H1 (cell line): Measurements from ENCODE around the gene QSER1. TPM values are rescaled to one million over a fixed set of nuclear protein-coding genes. Genes with fewer than 3 reads are reported as not detected.

Experiments
- CTCF ChIA-PET: fragments of 300-600 bp; sonication (Branson Sonifier 250); formaldehyde crosslinking; loops from one replicate; lab custom pipeline; 2021; ENCODE audit not compliant: partially characterized antibody; lab: Charles Lee
- POLR2A ChIA-PET: fragments of 300-600 bp; sonication (Branson Sonifier 250); formaldehyde crosslinking; loops from one replicate; lab custom pipeline; 2021; ENCODE audit warnings: inconsistent platforms; ENCODE audit not compliant: partially characterized antibody; lab: Charles Lee
- DNase-seq, 2 experiments: peaks; one replicate each; pipeline versions ENCODE4 v3.0.0 to v3.0.0-alpha.2; 2010 to 2022; ENCODE audit warnings: low spot score in 2 of 2, low read depth in 1 of 2, mixed read lengths in 1 of 2
- FAIRE-seq: peaks from 2 replicates; lab custom pipeline; 2011; peaks lifted over from hg19 to GRCh38; lab: Jason Lieb, UNC
- H2AFZ ChIP-seq: 2 replicates; pipeline ENCODE4 v1.8.1; 2012; ENCODE audit warnings: low read length, inconsistent platforms
- H2AK5ac ChIP-seq: 2 replicates; pipeline ENCODE4 v1.6.1; 2013; ENCODE audit warnings: low read depth, low read length
- H2BK120ac ChIP-seq: replicated peaks from 2 replicates; pipeline ENCODE3; 2013; ENCODE audit warnings: low read depth, low read length, inconsistent platforms
- H2BK12ac ChIP-seq: 2 replicates; pipeline ENCODE4 v1.6.1; 2013; ENCODE audit warnings: low read depth, low read length
- H2BK15ac ChIP-seq: 2 replicates; pipeline ENCODE4 v1.6.1; 2013; ENCODE audit warnings: low read length
- H2BK20ac ChIP-seq: 2 replicates; pipeline ENCODE4 v1.6.1; 2013; ENCODE audit warnings: low read length
- H2BK5ac ChIP-seq: 2 replicates; pipeline ENCODE4 v1.6.1; 2013; ENCODE audit warnings: low read depth, low read length
- H3K14ac ChIP-seq: 2 replicates; pipeline ENCODE4 v1.6.1; 2013; ENCODE audit warnings: inconsistent platforms; ENCODE audit not compliant: insufficient read length
- H3K18ac ChIP-seq: 2 replicates; pipeline ENCODE4 v1.6.1; 2013; ENCODE audit warnings: low read length; ENCODE audit errors: extremely low read depth
- H3K23ac ChIP-seq: 2 replicates; pipeline ENCODE4 v1.6.1; 2013; ENCODE audit warnings: inconsistent platforms; ENCODE audit not compliant: insufficient read length
- H3K23me2 ChIP-seq: 2 replicates; pipeline ENCODE4 v1.6.1; 2013; ENCODE audit warnings: low read depth, low read length
- H3K27ac ChIP-seq: 2 replicates; pipeline ENCODE4 v1.6.1; 2011; ENCODE audit warnings: low read depth, low read length, inconsistent platforms
- H3K27me3 ChIP-seq, 4 experiments: replicated peaks in 1 of 4; 1 replicate in 1 of 4; 2 replicates in 3 of 4; pipeline versions ENCODE4 v1.6.1 to v1.8.1; 2011 to 2013; ENCODE audit warnings: low read length in 3 of 4, mild to moderate bottlenecking in 3 of 4, inconsistent platforms in 2 of 4, mixed read lengths in 2 of 4, moderate library complexity in 1 of 4; ENCODE audit not compliant: control insufficient read depth in 3 of 4, insufficient read depth in 3 of 4; ENCODE audit errors: extremely low read depth in 1 of 4
- H3K36me3 ChIP-seq, 4 experiments: 2 replicates each; pipeline versions ENCODE4 v1.6.1 to v1.8.1; 2011 to 2013; ENCODE audit warnings: mild to moderate bottlenecking in 4 of 4, low read length in 3 of 4, moderate library complexity in 2 of 4, control low read depth in 1 of 4, inconsistent platforms in 1 of 4; ENCODE audit not compliant: insufficient read depth in 4 of 4, control insufficient read depth in 2 of 4
- H3K4ac ChIP-seq: replicated peaks from 2 replicates; pipeline ENCODE3; 2013; ENCODE audit warnings: low read length, low read depth, mixed read lengths, inconsistent platforms; ENCODE audit not compliant: insufficient read length
- H3K4me1 ChIP-seq, 4 experiments: replicated peaks in 1 of 4; 1 replicate in 1 of 4; 2 replicates in 3 of 4; pipeline versions ENCODE4 v1.6.1 to v1.8.1; 2011 to 2013; ENCODE audit warnings: low read length in 3 of 4, inconsistent platforms in 2 of 4, mixed read lengths in 1 of 4; ENCODE audit not compliant: insufficient read depth in 4 of 4, control insufficient read depth in 3 of 4
- H3K4me2 ChIP-seq, 2 experiments: 2 replicates each; pipeline versions ENCODE4 v1.6.1 to v1.8.1; 2011 to 2013; ENCODE audit warnings: low read depth in 2 of 2, low read length in 2 of 2, control low read depth in 1 of 2, inconsistent platforms in 1 of 2, mild to moderate bottlenecking in 1 of 2; ENCODE audit not compliant: insufficient read depth in 1 of 2
- H3K4me3 ChIP-seq, 4 experiments: fragments of 200-600, 300-600 bp in 1 of 4; sonication (generic), shearing (Covaris generic), sonication (Bioruptor Twin) in 1 of 4; 2 replicates each; pipeline versions ENCODE4 v1.5.1 to v1.8.1; 2011 to 2016; ENCODE audit warnings: low read length in 4 of 4, low read depth in 3 of 4, control low read depth in 2 of 4, inconsistent platforms in 2 of 4, mild to moderate bottlenecking in 2 of 4, mixed read lengths in 1 of 4, moderate library complexity in 1 of 4; ENCODE audit not compliant: insufficient read depth in 2 of 4; ENCODE audit errors: extremely low read depth in 1 of 4
- H3K56ac ChIP-seq: replicated peaks from 2 replicates; pipeline ENCODE3; 2013; ENCODE audit warnings: low read depth, mild to moderate bottlenecking, mixed read lengths, low read length, inconsistent platforms; ENCODE audit not compliant: insufficient read length
- H3K79me1 ChIP-seq: 2 replicates; pipeline ENCODE4 v1.6.1; 2013; ENCODE audit warnings: low read depth, low read length, control low read depth
- H3K79me2 ChIP-seq, 2 experiments: 2 replicates each; pipeline versions ENCODE4 v1.6.1 to v1.8.1; 2012 to 2013; ENCODE audit warnings: low read length in 2 of 2, mild to moderate bottlenecking in 2 of 2, inconsistent platforms in 1 of 2; ENCODE audit not compliant: insufficient read depth in 2 of 2, control insufficient read depth in 1 of 2
- H3K9ac ChIP-seq, 4 experiments: replicated peaks in 1 of 4; 1 replicate in 1 of 4; 2 replicates in 3 of 4; pipeline versions ENCODE4 v1.6.1 to v1.8.1; 2011 to 2013; ENCODE audit warnings: low read depth in 3 of 4, low read length in 3 of 4, control low read depth in 2 of 4, mild to moderate bottlenecking in 2 of 4, moderate library complexity in 2 of 4, inconsistent platforms in 1 of 4; ENCODE audit errors: extremely low read depth in 1 of 4
- H3K9me3 ChIP-seq, 2 experiments: 2 replicates each; pipeline versions ENCODE4 v1.6.1 to v1.8.1; 2012 to 2013; ENCODE audit warnings: mild to moderate bottlenecking in 2 of 2, moderate library complexity in 2 of 2, control low read depth in 1 of 2, inconsistent platforms in 1 of 2, low read depth in 1 of 2, low read length in 1 of 2, mixed read lengths in 1 of 2; ENCODE audit not compliant: insufficient read depth in 2 of 2
- H4K20me1 ChIP-seq, 2 experiments: replicated peaks in 1 of 2; 2 replicates each; pipeline versions ENCODE3 to v1.8.1; 2011 to 2013; ENCODE audit warnings: inconsistent platforms in 2 of 2, low read length in 2 of 2, mild to moderate bottlenecking in 1 of 2; ENCODE audit not compliant: insufficient read depth in 2 of 2, control insufficient read depth in 1 of 2
- H4K5ac ChIP-seq: 2 replicates; pipeline ENCODE4 v1.6.1; 2013; ENCODE audit warnings: low read length, low read depth, mixed read lengths, inconsistent platforms; ENCODE audit not compliant: insufficient read length
- H4K8ac ChIP-seq: 2 replicates; pipeline ENCODE4 v1.8.0; 2013; ENCODE audit warnings: mild to moderate bottlenecking, moderate library complexity, low read length, inconsistent platforms; ENCODE audit not compliant: insufficient read depth; ENCODE audit errors: extremely low read depth
- H4K91ac ChIP-seq: replicated peaks from 2 replicates; pipeline ENCODE3; 2013; ENCODE audit warnings: low read length, mixed read lengths, inconsistent platforms; ENCODE audit not compliant: insufficient read length
- FOSL1 ChIP-seq: IDR thresholded peaks from 2 replicates; pipeline ENCODE4 v1.6.1; 2011; ENCODE audit warnings: mild to moderate bottlenecking, low read depth, low read length, moderate library complexity; ENCODE audit not compliant: insufficient read depth
- JUN ChIP-seq: IDR thresholded peaks from 2 replicates; pipeline ENCODE4 v1.6.1; 2011; ENCODE audit warnings: low read depth, mild to moderate bottlenecking, improper control_type of control experiment, low read length
- SRF ChIP-seq: IDR thresholded peaks from 2 replicates; pipeline ENCODE4 v1.6.1; 2011; ENCODE audit warnings: mild to moderate bottlenecking, low read depth, low read length, moderate library complexity
- TEAD4 ChIP-seq: IDR thresholded peaks from 2 replicates; pipeline ENCODE4 v1.6.1; 2012; ENCODE audit warnings: low read depth, low read length, inconsistent platforms, mixed read lengths
- WGBS, 2 experiments: shearing (Covaris generic) in 1 of 2; methylation state at CpG; one replicate each; pipeline versions ENCODE4 v1.1.6 to v1.1.7; 2013 to 2015; ENCODE audit warnings: low lambda C conversion rate in 2 of 2, mixed read lengths in 2 of 2, inconsistent platforms in 1 of 2, low coverage in 1 of 2, missing lambda C conversion rate in 1 of 2; ENCODE audit not compliant: insufficient replicate concordance in 2 of 2, insufficient coverage in 1 of 2, insufficient read length in 1 of 2; ENCODE audit errors: extremely low coverage in 1 of 2, missing lambda C conversion rate in 1 of 2; 5-methylcytosine and 5-hydroxymethylcytosine counted together
- polyA plus RNA-seq, 7 experiments: library from polyadenylated mRNA; depleted of rRNA in 3 of 7; stranded (reverse) in 5 of 7; unstranded in 2 of 7; fragments of >200 nt in 5 of 7; fragments of 200-250 nt in 2 of 7; gene quantifications; 1 replicate in 5 of 7; 2 replicates in 1 of 7; 4 replicates in 1 of 7; pipeline versions ENCODE4 v1.2.1 to v1.2.3, GENCODE V29; 2011 to 2013; ENCODE audit warnings: missing spikeins in 2 of 7, mixed read lengths in 2 of 7
- total RNA-seq: library from RNA; stranded (reverse); fragmentation: NEBNext Ultra II Directional; extraction: Animal tissue kit (Norgen Biotek cat#: 25700); gene quantifications from 2 replicates; pipeline ENCODE4 v1.2.1, GENCODE V29; 2021

Gene QSER1
- total and polyA plus RNA-seq, 2 of the 8 experiments (the other 6 are each of a cell fraction or from before 2014, with no cell fraction given), result 29.3 to 117 TPM

- 0 out of 8 replicates have a peak, but pooled peaks cover 0 to 4% (median 0%) of the 10 kb centered on the region in 4 experiments for H3K36me3 ChIP-seq
- no peak overlapping the region for H3K4ac ChIP-seq
- H3K56ac ChIP-seq, result no peak overlapping the region
- no peak overlapping the region for H2BK12ac ChIP-seq
- no peak for DNase-seq
- no peak for FAIRE-seq
- H3K79me1 ChIP-seq, result 0 out of 2 replicates have a peak, but pooled peaks cover 5% of the 10 kb centered on the region
- no peak overlapping the region for H3K4me3 ChIP-seq
- H2BK20ac ChIP-seq, result no peak overlapping the region
- no peaks in the 10 kb centered on the region for H3K27me3 ChIP-seq
- no peak overlapping the region for H4K5ac ChIP-seq
- no peak overlapping the region for H4K91ac ChIP-seq
- no peak overlapping the region for H3K18ac ChIP-seq
- no peak overlapping the region for H3K14ac ChIP-seq
- peaks cover 10 to 19% of the 10 kb centered on the region in 2 experiments for H4K20me1 ChIP-seq
- no peak overlapping the region for H2BK120ac ChIP-seq
- no peak overlapping the region for H3K23ac ChIP-seq
- no peak overlapping the region for H2BK5ac ChIP-seq
- H3K4me2 ChIP-seq, result no peak overlapping the region
- H2BK15ac ChIP-seq, result no peak overlapping the region
- H4K8ac ChIP-seq, result no peak overlapping the region
- 96% methylated on average over 8 of the region's 8 CpGs; no CpG with 5 or more reads in 1 of the 2 experiments for WGBS, 2 experiments
- H3K9me3 ChIP-seq, result no peaks in the 10 kb centered on the region
- peaks cover 0 to 2% (median 0%) of the 10 kb centered on the region in 4 experiments; a peak in 2 of 7 replicates for H3K4me1 ChIP-seq
- ChIA-PET POLR2A (no interaction called here), CTCF (interaction anchor here (1.3 to 1.5 kb wide), 2 partner anchors 8 to 24 kb away, joined by 3 read pairs; no protein-coding TSS in a partner anchor)
- peaks cover 38 to 99% of the 10 kb centered on the region in 2 experiments for H3K79me2 ChIP-seq
- no peak overlapping the region for H2AK5ac ChIP-seq
- H3K9ac ChIP-seq, result no peak overlapping the region
- no peak overlapping the region for H3K27ac ChIP-seq
- H2AFZ ChIP-seq, result no peak overlapping the region
- no peaks in the 10 kb centered on the region for H3K23me2 ChIP-seq
- TF ChIP-seq FOSL1, result no peak
- no peak for TF ChIP-seq SRF
- no peak for TF ChIP-seq TEAD4
- no peak for TF ChIP-seq JUN
Observed at GRCh38 chr11:32916994-32917393, 24.4 kb downstream of the QSER1 start.
